GM21723 (cell line): ENCODE results near the gene FIP1L1.
"Not testable (repeated sequence)": the region's sequence is repeated elsewhere in the genome, so short reads cannot be mapped to it uniquely, and the experiment has no call there.

ENCODE experiments used
- ATAC-seq: cut with Tn5 transposase; IDR thresholded peaks from one replicate; pipeline ENCODE4 v1.9.1; 2021; ENCODE audit warnings: mild to moderate bottlenecking, moderate library complexity; ENCODE audit not compliant: unreplicated experiment

Gene FIP1L1

GRCh38 chr4:53377319-53378170, at the start of gene FIP1L1:
TSS of gene FIP1L1 (plus strand) at chr4:53377641. CDS start at chr4:53377839, 198 bp downstream.
- ATAC-seq = peak; percentile 89

- not testable (repeated sequence) for ATAC-seq
Observed at GRCh38 chr4:53334916-53335315, 42.5 kb upstream of the FIP1L1 start.

- not testable (repeated sequence) for ATAC-seq
Observed at GRCh38 chr4:53340145-53340544, 37.3 kb upstream of the FIP1L1 start.

GRCh38 chr4:53346392-53346791, 31.0 kb upstream of the FIP1L1 start:
- not testable (repeated sequence) for ATAC-seq

GRCh38 chr4:53346920-53347852, 30.3 kb upstream of the FIP1L1 start:
- ATAC-seq = no peak

GRCh38 chr4:53348046-53348445, 29.4 kb upstream of the FIP1L1 start:
- no peak for ATAC-seq

GRCh38 chr4:53349091-53349491, 28.4 kb upstream of the FIP1L1 start:
- ATAC-seq = no peak

GRCh38 chr4:53354012-53354722, 23.3 kb upstream of the FIP1L1 start:
- no peak for ATAC-seq

- ATAC-seq = no peak
Observed at GRCh38 chr4:53355930-53356521, 21.4 kb upstream of the FIP1L1 start.

GRCh38 chr4:53361451-53361850, 16.0 kb upstream of the FIP1L1 start:
- no peak for ATAC-seq

GRCh38 chr4:53362093-53362492, 15.3 kb upstream of the FIP1L1 start:
- no peak for ATAC-seq

- ATAC-seq = no peak
Observed at GRCh38 chr4:53364624-53365023, 12.8 kb upstream of the FIP1L1 start.

- peak; percentile 18 for ATAC-seq
Observed at GRCh38 chr4:53365121-53365485, 12.3 kb upstream of the FIP1L1 start.

- ATAC-seq = peak; percentile 98
Observed at GRCh38 chr4:53365486-53366300, 11.7 kb upstream of the FIP1L1 start, which contains the start of gene SCFD2. TSS of gene SCFD2 (minus strand) at chr4:53366061.

- ATAC-seq = no peak
Observed at GRCh38 chr4:53366301-53366716, 11.1 kb upstream of the FIP1L1 start.

- no peak for ATAC-seq
Observed at GRCh38 chr4:53367721-53368120, 9.7 kb upstream of the FIP1L1 start.

GRCh38 chr4:53371049-53371448, 6.4 kb upstream of the FIP1L1 start:
- no peak for ATAC-seq

GRCh38 chr4:53371843-53372521, 5.5 kb upstream of the FIP1L1 start:
- no peak for ATAC-seq

- ATAC-seq = no peak
Observed at GRCh38 chr4:53374777-53375258, 2.6 kb upstream of the FIP1L1 start.
